ENCODE data around the gene C5. TPM values are rescaled to one million over a fixed set of nuclear protein-coding genes. Genes with fewer than 3 reads are reported as not detected.

Gene C5
- total RNA-seq, 1 experiment from 2014 or later = 0.66 TPM

DNA sequence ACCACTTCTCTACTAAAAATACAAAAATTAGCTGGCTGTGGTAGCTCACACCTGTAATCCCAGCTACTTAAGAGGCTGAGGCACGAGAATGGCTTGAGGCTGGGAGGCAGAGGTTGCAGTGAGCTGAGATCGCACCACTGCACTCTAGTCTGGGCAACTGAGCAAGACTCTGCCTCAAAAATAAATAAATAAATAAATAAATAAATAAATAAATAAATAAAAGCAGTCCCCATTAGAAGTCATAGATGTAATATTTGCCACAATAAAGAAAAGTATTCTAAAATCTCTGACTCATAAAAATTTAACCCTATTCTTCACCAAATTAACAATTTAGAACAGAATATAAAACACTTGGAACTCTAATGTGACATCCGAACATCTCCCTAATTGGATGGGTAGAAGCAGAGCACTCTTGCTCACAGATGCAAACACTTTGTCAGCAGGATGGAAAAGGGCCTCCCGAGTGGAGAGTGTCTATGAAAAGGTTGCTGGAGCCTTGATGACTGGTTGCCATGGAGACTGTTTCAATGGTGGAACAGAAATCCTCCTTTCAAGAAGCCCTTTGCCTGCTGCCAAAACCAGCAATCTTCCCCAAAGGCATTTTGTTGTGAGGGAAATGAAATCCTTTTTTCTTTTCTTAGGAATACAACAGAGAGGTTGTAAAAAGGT, 84.6 kb downstream of the C5 start:
- CTCF ChIA-PET = interaction anchor here (1.5 to 2.0 kb wide), 2 partner anchors 16 kb away, joined by 6 to 15 read pairs; no protein-coding TSS in a partner anchor
- Histone ChIP-seq H3K36me3 (ENCODE audit: control insufficient read depth in 1 of 2, insufficient read depth in 2 of 2, low read length in 2 of 2) (no peaks in the 10 kb centered on the region), H3K4me2 (ENCODE audit: low read length) (no peak overlapping the region), H3K4me3 (replicated peaks in 1 of 2; ENCODE audit: low read depth in 1 of 2, low read length in 2 of 2) (no peak overlapping the region), H3K27me3 (ENCODE audit: insufficient read depth, low read length) (no peaks in the 10 kb centered on the region), H3K9ac (ENCODE audit: low read length) (no peak overlapping the region), H3K9me2 (ENCODE audit: insufficient read depth) (no peaks in the 10 kb centered on the region), H3K9me3 (ENCODE audit: control insufficient read depth in 1 of 2, insufficient read depth in 1 of 2, low read depth in 1 of 2, low read length in 2 of 2) (no peaks in the 10 kb centered on the region), H3K4me1 (ENCODE audit: control insufficient read depth in 1 of 2, insufficient read depth in 2 of 2, low read length in 2 of 2) (no peaks in the 10 kb centered on the region), H3K27ac (ENCODE audit: low read depth, low read length) (no peak overlapping the region), H3K79me2 (ENCODE audit: insufficient read depth, low read length) (no peaks in the 10 kb centered on the region), H4K20me1 (ENCODE audit: insufficient read depth) (no peaks in the 10 kb centered on the region), H2AFZ (ENCODE audit: low read depth, low read length, poor library complexity, severe bottlenecking) (no peak overlapping the region)
- DNase-seq (ENCODE audit: low read depth, low spot score) (no peak), ATAC-seq (no peak)
- RAD21 ChIA-PET (ENCODE audit: low non-redundant PET in 1 of 2, low total read pairs in 2 of 2, uncharacterized antibody in 2 of 2, unreplicated experiment in 2 of 2) = interaction anchor here in 1 of 2 experiments (0.6 kb wide), 1 partner anchor 189 kb away, joined by 3 read pairs; no protein-coding TSS in a partner anchor
- no TSS peak for BruUV-seq (replicated peaks)
- POLR2A ChIA-PET = no interaction called here
- TF ChIP-seq, protein P1, sequence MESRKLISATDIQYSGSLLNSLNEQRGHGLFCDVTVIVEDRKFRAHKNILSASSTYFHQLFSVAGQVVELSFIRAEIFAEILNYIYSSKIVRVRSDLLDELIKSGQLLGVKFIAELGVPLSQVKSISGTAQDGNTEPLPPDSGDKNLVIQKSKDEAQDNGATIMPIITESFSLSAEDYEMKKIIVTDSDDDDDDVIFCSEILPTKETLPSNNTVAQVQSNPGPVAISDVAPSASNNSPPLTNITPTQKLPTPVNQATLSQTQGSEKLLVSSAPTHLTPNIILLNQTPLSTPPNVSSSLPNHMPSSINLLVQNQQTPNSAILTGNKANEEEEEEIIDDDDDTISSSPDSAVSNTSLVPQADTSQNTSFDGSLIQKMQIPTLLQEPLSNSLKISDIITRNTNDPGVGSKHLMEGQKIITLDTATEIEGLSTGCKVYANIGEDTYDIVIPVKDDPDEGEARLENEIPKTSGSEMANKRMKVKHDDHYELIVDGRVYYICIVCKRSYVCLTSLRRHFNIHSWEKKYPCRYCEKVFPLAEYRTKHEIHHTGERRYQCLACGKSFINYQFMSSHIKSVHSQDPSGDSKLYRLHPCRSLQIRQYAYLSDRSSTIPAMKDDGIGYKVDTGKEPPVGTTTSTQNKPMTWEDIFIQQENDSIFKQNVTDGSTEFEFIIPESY (IDR thresholded peaks at IDR 0.05; ENCODE audit: extremely low read depth, insufficient replicate concordance, low read length) = no peak
- TF ChIP-seq POLR2A (IDR thresholded peaks at IDR 0.05; ENCODE audit: borderline replicate concordance, extremely low read depth, insufficient read depth, insufficient read length) (no peak), ZFX (IDR thresholded peaks at IDR 0.05) (no peak), SP1 (IDR thresholded peaks at IDR 0.05; ENCODE audit: low read depth) (no peak), YY1 (IDR thresholded peaks at IDR 0.05; ENCODE audit: extremely low read depth, insufficient replicate concordance, low read depth, low read length) (no peak), POLR2AphosphoS5 (IDR thresholded peaks at IDR 0.05; ENCODE audit: low read depth, low read length) (no peak), FOSL1 (IDR thresholded peaks at IDR 0.05; ENCODE audit: low read depth) (no peak), EGR1 (IDR thresholded peaks at IDR 0.05; ENCODE audit: low read depth) (no peak), SIN3A (IDR thresholded peaks at IDR 0.05; ENCODE audit: low read depth) (no peak), EZH2 (IDR thresholded peaks at IDR 0.05) (no peak), EZH2phosphoT487 (IDR thresholded peaks at IDR 0.05; ENCODE audit: borderline replicate concordance) (no peak), TCF7L2 (IDR thresholded peaks at IDR 0.05; ENCODE audit: borderline replicate concordance, extremely low read depth, insufficient read depth, insufficient read length) (no peak), CEBPB (IDR thresholded peaks at IDR 0.05; ENCODE audit: low read depth) (no peak), ELF1 (IDR thresholded peaks at IDR 0.05; ENCODE audit: borderline replicate concordance, low read depth) (no peak)
- TF ChIP-seq, protein P2, sequence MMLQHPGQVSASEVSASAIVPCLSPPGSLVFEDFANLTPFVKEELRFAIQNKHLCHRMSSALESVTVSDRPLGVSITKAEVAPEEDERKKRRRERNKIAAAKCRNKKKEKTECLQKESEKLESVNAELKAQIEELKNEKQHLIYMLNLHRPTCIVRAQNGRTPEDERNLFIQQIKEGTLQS (IDR thresholded peaks at IDR 0.05) = no peak
- TF ChIP-seq, protein P3, sequence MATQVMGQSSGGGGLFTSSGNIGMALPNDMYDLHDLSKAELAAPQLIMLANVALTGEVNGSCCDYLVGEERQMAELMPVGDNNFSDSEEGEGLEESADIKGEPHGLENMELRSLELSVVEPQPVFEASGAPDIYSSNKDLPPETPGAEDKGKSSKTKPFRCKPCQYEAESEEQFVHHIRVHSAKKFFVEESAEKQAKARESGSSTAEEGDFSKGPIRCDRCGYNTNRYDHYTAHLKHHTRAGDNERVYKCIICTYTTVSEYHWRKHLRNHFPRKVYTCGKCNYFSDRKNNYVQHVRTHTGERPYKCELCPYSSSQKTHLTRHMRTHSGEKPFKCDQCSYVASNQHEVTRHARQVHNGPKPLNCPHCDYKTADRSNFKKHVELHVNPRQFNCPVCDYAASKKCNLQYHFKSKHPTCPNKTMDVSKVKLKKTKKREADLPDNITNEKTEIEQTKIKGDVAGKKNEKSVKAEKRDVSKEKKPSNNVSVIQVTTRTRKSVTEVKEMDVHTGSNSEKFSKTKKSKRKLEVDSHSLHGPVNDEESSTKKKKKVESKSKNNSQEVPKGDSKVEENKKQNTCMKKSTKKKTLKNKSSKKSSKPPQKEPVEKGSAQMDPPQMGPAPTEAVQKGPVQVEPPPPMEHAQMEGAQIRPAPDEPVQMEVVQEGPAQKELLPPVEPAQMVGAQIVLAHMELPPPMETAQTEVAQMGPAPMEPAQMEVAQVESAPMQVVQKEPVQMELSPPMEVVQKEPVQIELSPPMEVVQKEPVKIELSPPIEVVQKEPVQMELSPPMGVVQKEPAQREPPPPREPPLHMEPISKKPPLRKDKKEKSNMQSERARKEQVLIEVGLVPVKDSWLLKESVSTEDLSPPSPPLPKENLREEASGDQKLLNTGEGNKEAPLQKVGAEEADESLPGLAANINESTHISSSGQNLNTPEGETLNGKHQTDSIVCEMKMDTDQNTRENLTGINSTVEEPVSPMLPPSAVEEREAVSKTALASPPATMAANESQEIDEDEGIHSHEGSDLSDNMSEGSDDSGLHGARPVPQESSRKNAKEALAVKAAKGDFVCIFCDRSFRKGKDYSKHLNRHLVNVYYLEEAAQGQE (IDR thresholded peaks at IDR 0.05; ENCODE audit: low read depth) = no peak
- TF ChIP-seq, protein P4, sequence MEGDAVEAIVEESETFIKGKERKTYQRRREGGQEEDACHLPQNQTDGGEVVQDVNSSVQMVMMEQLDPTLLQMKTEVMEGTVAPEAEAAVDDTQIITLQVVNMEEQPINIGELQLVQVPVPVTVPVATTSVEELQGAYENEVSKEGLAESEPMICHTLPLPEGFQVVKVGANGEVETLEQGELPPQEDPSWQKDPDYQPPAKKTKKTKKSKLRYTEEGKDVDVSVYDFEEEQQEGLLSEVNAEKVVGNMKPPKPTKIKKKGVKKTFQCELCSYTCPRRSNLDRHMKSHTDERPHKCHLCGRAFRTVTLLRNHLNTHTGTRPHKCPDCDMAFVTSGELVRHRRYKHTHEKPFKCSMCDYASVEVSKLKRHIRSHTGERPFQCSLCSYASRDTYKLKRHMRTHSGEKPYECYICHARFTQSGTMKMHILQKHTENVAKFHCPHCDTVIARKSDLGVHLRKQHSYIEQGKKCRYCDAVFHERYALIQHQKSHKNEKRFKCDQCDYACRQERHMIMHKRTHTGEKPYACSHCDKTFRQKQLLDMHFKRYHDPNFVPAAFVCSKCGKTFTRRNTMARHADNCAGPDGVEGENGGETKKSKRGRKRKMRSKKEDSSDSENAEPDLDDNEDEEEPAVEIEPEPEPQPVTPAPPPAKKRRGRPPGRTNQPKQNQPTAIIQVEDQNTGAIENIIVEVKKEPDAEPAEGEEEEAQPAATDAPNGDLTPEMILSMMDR (IDR thresholded peaks at IDR 0.05 in 2 of 3, conservative IDR thresholded peaks at IDR 0.05 in 1 of 3; ENCODE audit: borderline replicate concordance in 1 of 3, insufficient read depth in 1 of 3, low read depth in 2 of 3, low read length in 2 of 3) = no peak
- TF ChIP-seq, protein P5, sequence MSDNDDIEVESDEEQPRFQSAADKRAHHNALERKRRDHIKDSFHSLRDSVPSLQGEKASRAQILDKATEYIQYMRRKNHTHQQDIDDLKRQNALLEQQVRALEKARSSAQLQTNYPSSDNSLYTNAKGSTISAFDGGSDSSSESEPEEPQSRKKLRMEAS (IDR thresholded peaks at IDR 0.05) = no peak
- intact Hi-C loops (cut with micrococcal nuclease) = no loop called here

All from HCT116 (cell line).